ENCODE results near the gene GRXCR1. TPM values are rescaled to one million over a fixed set of nuclear protein-coding genes. Genes with fewer than 3 reads are reported as not detected.

Gene GRXCR1
- total and polyA plus RNA-seq, 2 of the 4 experiments (the other 2 are of a cell fraction), result not detected

DNA sequence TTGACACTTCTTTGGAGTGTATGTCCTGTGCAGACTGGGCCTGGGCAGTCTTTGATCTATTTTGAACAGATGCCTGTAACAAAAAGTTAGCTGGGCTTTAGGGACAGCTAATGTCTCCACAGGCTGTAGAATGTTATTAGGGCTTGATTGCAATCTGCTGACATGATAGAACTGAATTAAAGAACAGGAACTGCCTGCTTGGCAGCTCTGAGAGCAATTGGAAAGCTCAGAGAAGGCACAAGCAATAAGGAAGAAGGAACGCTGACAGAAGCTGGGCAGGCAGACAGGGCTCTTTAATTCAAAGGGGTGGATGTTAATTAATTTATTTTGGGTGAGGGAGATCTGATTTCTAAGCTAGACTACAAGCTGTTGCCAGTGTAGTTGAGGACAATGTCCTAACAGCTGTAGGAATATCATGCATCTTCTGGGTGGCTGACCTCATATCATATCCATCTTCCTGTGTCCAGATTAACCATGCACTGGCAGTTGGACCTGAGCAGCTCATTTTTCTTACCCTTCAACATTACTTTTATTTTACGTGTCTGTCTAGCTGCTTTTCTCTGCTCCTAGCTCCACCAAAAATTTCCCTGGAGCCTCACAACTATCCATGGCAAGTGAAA, 20.7 kb upstream of the GRXCR1 start:
- Histone ChIP-seq H3K9ac (ENCODE audit: low read depth, low read length) (no peak overlapping the region), H3K23ac (ENCODE audit: low read depth, low read length) (no peak overlapping the region), H3K27ac (ENCODE audit: insufficient read depth, low read length) (no peak overlapping the region), H3K4me1 (ENCODE audit: control insufficient read depth, insufficient read depth, low read length) (no peaks in the 10 kb centered on the region), H3K4me3 (ENCODE audit: insufficient read depth, low read depth, low read length) (no peak overlapping the region), H3K4ac (ENCODE audit: low read depth, low read length) (no peak overlapping the region), H2AK9ac (replicated peaks; ENCODE audit: low read depth, low read length, poor library complexity) (no peak overlapping the region), H4K91ac (ENCODE audit: insufficient read depth, low read depth, low read length) (no peak overlapping the region), H3K9me3 (ENCODE audit: control insufficient read depth, insufficient read depth, low read length) (no peaks in the 10 kb centered on the region), H2BK5ac (ENCODE audit: low read depth, low read length, poor library complexity, severe bottlenecking) (no peak overlapping the region), H4K20me1 (ENCODE audit: insufficient read depth, low read length) (no peaks in the 10 kb centered on the region), H2BK120ac (ENCODE audit: low read depth, low read length) (no peak overlapping the region), H2BK20ac (ENCODE audit: low read depth, low read length) (no peak overlapping the region), H3K79me1 (ENCODE audit: low read depth in 1 of 2, low read length in 2 of 2) (no peaks in the 10 kb centered on the region), H4K8ac (ENCODE audit: low read depth in 2 of 2, low read length in 2 of 2) (no peak overlapping the region), H3K56ac (ENCODE audit: extremely low read depth, insufficient read depth, low read length) (no peak overlapping the region), H2AK5ac (ENCODE audit: low read depth, low read length) (no peak overlapping the region), H4K5ac (ENCODE audit: low read depth, low read length) (no peak overlapping the region), H3K4me2 (ENCODE audit: low read depth, low read length) (no peak overlapping the region), H2BK15ac (ENCODE audit: low read depth, low read length) (no peak overlapping the region), H3K14ac (replicated peaks; ENCODE audit: low read depth, low read length) (no peak overlapping the region), H2AFZ (replicated peaks; ENCODE audit: low read length, poor library complexity) (no peak overlapping the region), H3K18ac (ENCODE audit: low read depth, low read length) (no peak overlapping the region), H3K9me1 (ENCODE audit: insufficient read depth, low read length) (no peaks in the 10 kb centered on the region), H3K36me3 (ENCODE audit: control insufficient read depth, insufficient read depth, low read length) (no peaks in the 10 kb centered on the region), H3K27me3 (ENCODE audit: control insufficient read depth, insufficient read depth, low read length) (no peaks in the 10 kb centered on the region)
- no CpG with 5 or more reads among the region's 2 CpGs for WGBS, 2 experiments (ENCODE audit: extremely low coverage in 2 of 2, insufficient read length in 1 of 2)
- TF ChIP-seq RCOR1 (IDR thresholded peaks at IDR 0.05; ENCODE audit: insufficient replicate concordance, low read length) (no peak), SMC3 (IDR thresholded peaks at IDR 0.05; ENCODE audit: low read depth, low read length) (no peak)
- TF ChIP-seq, protein P1, sequence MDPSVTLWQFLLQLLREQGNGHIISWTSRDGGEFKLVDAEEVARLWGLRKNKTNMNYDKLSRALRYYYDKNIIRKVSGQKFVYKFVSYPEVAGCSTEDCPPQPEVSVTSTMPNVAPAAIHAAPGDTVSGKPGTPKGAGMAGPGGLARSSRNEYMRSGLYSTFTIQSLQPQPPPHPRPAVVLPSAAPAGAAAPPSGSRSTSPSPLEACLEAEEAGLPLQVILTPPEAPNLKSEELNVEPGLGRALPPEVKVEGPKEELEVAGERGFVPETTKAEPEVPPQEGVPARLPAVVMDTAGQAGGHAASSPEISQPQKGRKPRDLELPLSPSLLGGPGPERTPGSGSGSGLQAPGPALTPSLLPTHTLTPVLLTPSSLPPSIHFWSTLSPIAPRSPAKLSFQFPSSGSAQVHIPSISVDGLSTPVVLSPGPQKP (IDR thresholded peaks at IDR 0.05; ENCODE audit: borderline replicate concordance, low read depth, low read length), result no peak
- BruUV-seq (replicated peaks), result no TSS peak
- no peak for DNase-seq
- POLR2A ChIA-PET (ENCODE audit: unreplicated experiment), result no interaction called here
- in situ Hi-C loops (cut with MboI; ENCODE audit: low sequenced_read_pairs) (no loop called here), dilution Hi-C loops (cut with HindIII; ENCODE audit: low sequenced_read_pairs, unreplicated experiment) (no loop called here), intact Hi-C loops (cut with micrococcal nuclease) (no loop called here)
- CTCF ChIA-PET, result no interaction called here
- ATAC-seq (ENCODE audit: low read depth), result no peak

All from IMR-90 (cell line).